Neural cell (in vitro differentiated cells): ENCODE results near the gene ANO8. TPM values are rescaled to one million over a fixed set of nuclear protein-coding genes. Genes with fewer than 3 reads are reported as not detected.
A peak's percentile ranks its signal among the peaks of the same experiment; 100 is the strongest.

Experiments used
- H2AFZ ChIP-seq: fragments of 200-600, 300-800 bp; sonication (generic), shearing (Covaris generic); 2 replicates; pipeline ENCODE4 v1.6.0; 2014; ENCODE audit warnings: low read depth, mild to moderate bottlenecking, antibody characterized with exemption, low read length, moderate library complexity
- H3F3A ChIP-seq: fragments of 200-600 bp; shearing (Covaris generic); 2 replicates; pipeline ENCODE4 v1.6.1; 2016; ENCODE audit warnings: mild to moderate bottlenecking, moderate library complexity, mixed read lengths, antibody characterized with exemption, low read length; ENCODE audit not compliant: insufficient read depth, poor library complexity, severe bottlenecking
- H3K27ac ChIP-seq: fragments of 200-600, 300-800 bp; sonication (generic), shearing (Covaris generic); 2 replicates; pipeline ENCODE4 v1.5.1; 2014; ENCODE audit warnings: mild to moderate bottlenecking, low read length, moderate library complexity
- H3K27me3 ChIP-seq: fragments of 300-800, 200-600 bp; sonication (generic), shearing (Covaris generic); 2 replicates; pipeline ENCODE4 v1.6.0; 2014; ENCODE audit warnings: mild to moderate bottlenecking, low read depth, low read length, moderate library complexity; ENCODE audit not compliant: insufficient read depth
- H3K36me3 ChIP-seq: fragments of 300-800, 200-600 bp; sonication (generic), shearing (Covaris generic); 2 replicates; pipeline ENCODE4 v1.5.1; 2014; ENCODE audit warnings: mild to moderate bottlenecking, antibody characterized with exemption, low read length, moderate library complexity; ENCODE audit not compliant: insufficient read depth
- H3K4me2 ChIP-seq: fragments of 300-800, 200-600 bp; sonication (generic), shearing (Covaris generic); 2 replicates; pipeline ENCODE4 v1.6.0; 2014; ENCODE audit warnings: mild to moderate bottlenecking, low read length
- H3K4me3 ChIP-seq: fragments of 300-800, 200-600 bp; sonication (generic), shearing (Covaris generic); 2 replicates; pipeline ENCODE4 v1.5.1; 2014; ENCODE audit warnings: mild to moderate bottlenecking, low read length, moderate library complexity
- H3K79me2 ChIP-seq: fragments of 200-600 bp; shearing (Covaris generic); replicated peaks from 2 replicates; pipeline ENCODE4 v1.6.0; 2014; ENCODE audit warnings: mild to moderate bottlenecking, low read length, moderate library complexity; ENCODE audit not compliant: insufficient read depth
- H3K9ac ChIP-seq: fragments of 300-800, 200-600 bp; sonication (generic), shearing (Covaris generic); 2 replicates; pipeline ENCODE4 v1.6.1; 2016; ENCODE audit warnings: mild to moderate bottlenecking, low read length, mixed read lengths
- H3K9me2 ChIP-seq: fragments of 200-600 bp; shearing (Covaris generic); 2 replicates; pipeline ENCODE4 v1.6.1; 2016; ENCODE audit warnings: mild to moderate bottlenecking, low read length, mixed read lengths; ENCODE audit not compliant: insufficient read depth
- H3K9me3 ChIP-seq: fragments of 200-600, 300-800 bp; sonication (generic), shearing (Covaris generic); 2 replicates; pipeline ENCODE4 v1.6.1; 2016; ENCODE audit warnings: mild to moderate bottlenecking, mixed run types, low read length, moderate library complexity, mixed read lengths
- H4K20me1 ChIP-seq: fragments of 200-600 bp; shearing (Covaris generic); 2 replicates; pipeline ENCODE4 v1.6.1; 2016; ENCODE audit warnings: mild to moderate bottlenecking, mixed run types; ENCODE audit not compliant: insufficient read depth
- CTCF ChIP-seq: fragments of 450-650 bp; IDR thresholded peaks from 2 replicates; pipeline ENCODE4 v1.5.1; 2014; ENCODE audit warnings: antibody characterized with exemption, mild to moderate bottlenecking, moderate library complexity; ENCODE audit not compliant: poor library complexity, severe bottlenecking
- EP300 ChIP-seq: fragments of 450-650 bp; conservative IDR thresholded peaks from 2 replicates; pipeline ENCODE4 v1.6.1; 2014; ENCODE audit warnings: antibody characterized with exemption, mild to moderate bottlenecking, moderate library complexity; ENCODE audit not compliant: poor library complexity, severe bottlenecking
- EZH2 ChIP-seq: fragments of 200-600, 300-800 bp; shearing (Covaris generic), sonication (generic); IDR thresholded peaks from 2 replicates; pipeline ENCODE4 v1.6.1; 2014; ENCODE audit warnings: antibody characterized with exemption, low read length, borderline replicate concordance, mild to moderate bottlenecking; ENCODE audit not compliant: insufficient read depth, poor library complexity, severe bottlenecking
- MXI1 ChIP-seq: fragments of 450-650 bp; conservative IDR thresholded peaks from 2 replicates; pipeline ENCODE4 v1.6.1; 2014; ENCODE audit warnings: antibody characterized with exemption, mild to moderate bottlenecking; ENCODE audit not compliant: poor library complexity, severe bottlenecking
- POLR2AphosphoS5 ChIP-seq: IDR thresholded peaks from 2 replicates; pipeline ENCODE4 v1.6.1; 2012
- RAD21 ChIP-seq: fragments of 450-650 bp; conservative IDR thresholded peaks from 2 replicates; pipeline ENCODE4 v1.6.1; 2014; ENCODE audit warnings: antibody characterized with exemption, mild to moderate bottlenecking, moderate library complexity
- REST ChIP-seq: IDR thresholded peaks from 2 replicates; pipeline ENCODE4 v1.6.1; 2012; ENCODE audit warnings: borderline replicate concordance
- SMC3 ChIP-seq: fragments of 450-650 bp; conservative IDR thresholded peaks from 2 replicates; pipeline ENCODE4 v1.6.1; 2014; ENCODE audit warnings: antibody characterized with exemption, mild to moderate bottlenecking, moderate library complexity; ENCODE audit not compliant: poor library complexity
- TAF1 ChIP-seq: IDR thresholded peaks from 2 replicates; pipeline ENCODE4 v1.6.1; 2012; ENCODE audit warnings: low read depth
- polyA plus RNA-seq: library from polyadenylated mRNA; depleted of rRNA; stranded (reverse); fragments of >200 nt; gene quantifications from 2 replicates; pipeline ENCODE4 v1.2.3, GENCODE V29; 2014

ANO8 gene
- polyA plus RNA-seq, 1 donor from 2014 or later, result 51.3 TPM

GRCh38 chr19:17333611-17334413, 843 bp downstream of the ANO8 start:
- H3K9me2 ChIP-seq, result no peaks in the 10 kb centered on the region
- peak overlapping the region; percentile 91 for H3K4me3 ChIP-seq
- peaks cover 6% of the 10 kb centered on the region for H3F3A ChIP-seq
- no peaks in the 10 kb centered on the region for H3K27me3 ChIP-seq
- no peak for TF ChIP-seq CTCF
- TF ChIP-seq EZH2, result no peak
- H3K36me3 ChIP-seq, result no peaks in the 10 kb centered on the region
- peak overlapping the region; percentile 49 for H3K4me2 ChIP-seq
- H3K9me3 ChIP-seq, result no peaks in the 10 kb centered on the region
- H3K79me2 ChIP-seq, result peaks cover 7% of the 10 kb centered on the region
- H3K9ac ChIP-seq, result peak overlapping the region; percentile 94
- peak overlapping the region; percentile 76 for H3K27ac ChIP-seq
- no peaks in the 10 kb centered on the region for H4K20me1 ChIP-seq
- H2AFZ ChIP-seq, result peak overlapping the region; percentile 80

GRCh38 chr19:17332677-17333581, 1.7 kb downstream of the ANO8 start:
- Histone ChIP-seq H3K4me3 (peak overlapping the region; percentile 91), H3K79me2 (peaks cover 7% of the 10 kb centered on the region), H3K9ac (no peak overlapping the region), H3F3A (peaks cover 6% of the 10 kb centered on the region), H3K4me2 (no peak overlapping the region), H3K27ac (no peak overlapping the region), H3K27me3 (no peaks in the 10 kb centered on the region), H3K9me2 (no peaks in the 10 kb centered on the region), H3K36me3 (no peaks in the 10 kb centered on the region), H3K9me3 (no peaks in the 10 kb centered on the region), H2AFZ (no peak overlapping the region), H4K20me1 (no peaks in the 10 kb centered on the region)
- TF ChIP-seq MXI1, result no peak
- no peak for TF ChIP-seq REST
- no peak for TF ChIP-seq POLR2AphosphoS5
- no peak for TF ChIP-seq RAD21
- TF ChIP-seq EP300, result no peak
- no peak for TF ChIP-seq SMC3
- TF ChIP-seq TAF1, result no peak
- TF ChIP-seq CTCF, result no peak
- no peak for TF ChIP-seq EZH2
